Activated CD8-positive, alpha-beta memory T cell treated with anti-CD3 and anti-CD28 coated beads, Interleukin-2, amount 50 U/mL, for 24 hours (primary cell): ENCODE measurements around the gene IL4R.

Experiments
- DNase-seq: peaks from one replicate; pipeline ENCODE4 v3.0.0-alpha.2; 2020; ENCODE audit errors: extremely low read depth

Gene IL4R

DNA sequence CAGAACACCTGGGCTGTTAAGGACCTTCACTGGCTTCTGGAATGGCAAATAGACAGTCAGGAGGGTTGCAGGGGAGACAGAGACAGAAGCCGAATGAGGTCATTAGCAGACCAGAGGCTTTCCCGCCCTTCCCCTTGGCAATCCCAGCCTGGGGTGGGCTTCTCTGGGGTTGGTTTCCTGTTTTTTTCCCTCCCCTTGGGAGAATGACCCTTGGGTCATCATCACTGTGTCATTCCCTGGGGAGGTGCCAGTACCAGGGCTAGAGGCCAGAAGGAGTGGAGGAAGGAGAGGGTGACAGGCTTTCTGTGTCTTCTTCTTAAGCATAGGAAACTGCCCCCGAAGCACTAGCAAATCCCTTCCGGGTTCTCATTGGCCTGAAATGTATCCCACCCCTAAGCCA, 45.3 kb downstream of the IL4R start:
- no peak for DNase-seq

DNA sequence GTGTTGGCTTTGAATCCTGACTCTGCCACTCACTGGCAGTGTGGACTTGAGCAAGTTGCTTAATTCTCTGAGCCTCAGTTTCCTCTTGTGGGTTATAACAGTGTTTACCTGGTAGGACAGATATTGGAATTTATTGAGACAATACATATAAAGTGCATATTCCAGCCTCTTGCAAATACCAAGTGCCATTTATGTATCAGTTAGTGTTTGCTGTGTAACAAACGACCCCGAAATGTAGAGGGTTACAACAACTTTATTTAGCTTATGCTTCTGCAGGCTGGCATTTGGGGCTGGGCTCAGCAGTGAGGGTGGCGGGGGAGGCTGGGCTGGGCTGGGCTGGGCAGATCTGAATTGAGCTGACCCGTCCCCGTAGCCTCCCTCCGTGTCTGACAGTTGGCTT, 45.8 kb downstream of the IL4R start:
- no peak for DNase-seq

DNA sequence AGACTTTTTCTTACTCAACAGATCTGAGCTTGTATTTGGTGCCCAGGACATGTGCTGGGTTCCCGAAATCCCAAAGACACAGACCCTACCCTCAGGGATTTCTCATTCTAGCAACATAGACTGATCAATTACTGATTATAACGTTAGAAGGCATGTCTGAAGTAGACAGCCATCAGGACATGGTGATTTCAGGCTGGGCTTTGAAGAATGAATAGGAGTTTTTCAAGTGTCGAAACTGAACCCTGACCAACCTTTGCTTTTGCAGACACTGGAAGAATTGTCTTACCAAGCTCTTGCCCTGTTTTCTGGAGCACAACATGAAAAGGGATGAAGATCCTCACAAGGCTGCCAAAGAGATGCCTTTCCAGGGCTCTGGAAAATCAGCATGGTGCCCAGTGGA, 48.2 kb downstream of the IL4R start:
- no peak for DNase-seq

DNA sequence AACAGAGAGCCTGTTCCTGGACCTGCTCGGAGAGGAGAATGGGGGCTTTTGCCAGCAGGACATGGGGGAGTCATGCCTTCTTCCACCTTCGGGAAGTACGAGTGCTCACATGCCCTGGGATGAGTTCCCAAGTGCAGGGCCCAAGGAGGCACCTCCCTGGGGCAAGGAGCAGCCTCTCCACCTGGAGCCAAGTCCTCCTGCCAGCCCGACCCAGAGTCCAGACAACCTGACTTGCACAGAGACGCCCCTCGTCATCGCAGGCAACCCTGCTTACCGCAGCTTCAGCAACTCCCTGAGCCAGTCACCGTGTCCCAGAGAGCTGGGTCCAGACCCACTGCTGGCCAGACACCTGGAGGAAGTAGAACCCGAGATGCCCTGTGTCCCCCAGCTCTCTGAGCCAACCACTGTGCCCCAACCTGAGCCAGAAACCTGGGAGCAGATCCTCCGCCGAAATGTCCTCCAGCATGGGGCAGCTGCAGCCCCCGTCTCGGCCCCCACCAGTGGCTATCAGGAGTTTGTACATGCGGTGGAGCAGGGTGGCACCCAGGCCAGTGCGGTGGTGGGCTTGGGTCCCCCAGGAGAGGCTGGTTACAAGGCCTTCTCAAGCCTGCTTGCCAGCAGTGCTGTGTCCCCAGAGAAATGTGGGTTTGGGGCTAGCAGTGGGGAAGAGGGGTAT, 48.9 kb downstream of the IL4R start:
- DNase-seq, result no peak

DNA sequence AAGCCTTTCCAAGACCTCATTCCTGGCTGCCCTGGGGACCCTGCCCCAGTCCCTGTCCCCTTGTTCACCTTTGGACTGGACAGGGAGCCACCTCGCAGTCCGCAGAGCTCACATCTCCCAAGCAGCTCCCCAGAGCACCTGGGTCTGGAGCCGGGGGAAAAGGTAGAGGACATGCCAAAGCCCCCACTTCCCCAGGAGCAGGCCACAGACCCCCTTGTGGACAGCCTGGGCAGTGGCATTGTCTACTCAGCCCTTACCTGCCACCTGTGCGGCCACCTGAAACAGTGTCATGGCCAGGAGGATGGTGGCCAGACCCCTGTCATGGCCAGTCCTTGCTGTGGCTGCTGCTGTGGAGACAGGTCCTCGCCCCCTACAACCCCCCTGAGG, 49.5 kb downstream of the IL4R start:
- no peak for DNase-seq

DNA sequence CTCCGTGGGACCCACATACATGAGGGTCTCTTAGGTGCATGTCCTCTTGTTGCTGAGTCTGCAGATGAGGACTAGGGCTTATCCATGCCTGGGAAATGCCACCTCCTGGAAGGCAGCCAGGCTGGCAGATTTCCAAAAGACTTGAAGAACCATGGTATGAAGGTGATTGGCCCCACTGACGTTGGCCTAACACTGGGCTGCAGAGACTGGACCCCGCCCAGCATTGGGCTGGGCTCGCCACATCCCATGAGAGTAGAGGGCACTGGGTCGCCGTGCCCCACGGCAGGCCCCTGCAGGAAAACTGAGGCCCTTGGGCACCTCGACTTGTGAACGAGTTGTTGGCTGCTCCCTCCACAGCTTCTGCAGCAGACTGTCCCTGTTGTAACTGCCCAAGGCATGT, 50.0 kb downstream of the IL4R start:
- no peak for DNase-seq

DNA sequence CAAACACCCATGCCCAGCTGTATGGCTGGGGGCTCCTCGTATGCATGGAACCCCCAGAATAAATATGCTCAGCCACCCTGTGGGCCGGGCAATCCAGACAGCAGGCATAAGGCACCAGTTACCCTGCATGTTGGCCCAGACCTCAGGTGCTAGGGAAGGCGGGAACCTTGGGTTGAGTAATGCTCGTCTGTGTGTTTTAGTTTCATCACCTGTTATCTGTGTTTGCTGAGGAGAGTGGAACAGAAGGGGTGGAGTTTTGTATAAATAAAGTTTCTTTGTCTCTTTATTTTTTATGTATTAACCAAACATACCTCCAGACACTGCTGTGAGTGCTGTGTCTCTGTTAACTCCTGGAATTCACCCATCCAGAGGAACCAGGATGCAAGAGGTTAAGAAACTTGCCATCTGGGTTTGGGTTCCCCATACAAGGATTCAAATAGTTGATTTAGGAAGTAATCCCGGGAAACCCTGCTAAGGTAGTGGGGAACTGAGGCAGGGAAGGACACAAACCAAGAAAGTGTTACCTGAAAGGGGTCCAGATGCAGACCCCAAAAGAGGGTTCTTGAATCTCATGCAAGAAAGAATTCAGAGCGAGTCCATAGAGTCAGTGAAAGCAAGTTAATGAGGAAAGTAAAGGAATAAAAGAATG, 50.8 kb downstream of the IL4R start:
- no peak for DNase-seq

DNA sequence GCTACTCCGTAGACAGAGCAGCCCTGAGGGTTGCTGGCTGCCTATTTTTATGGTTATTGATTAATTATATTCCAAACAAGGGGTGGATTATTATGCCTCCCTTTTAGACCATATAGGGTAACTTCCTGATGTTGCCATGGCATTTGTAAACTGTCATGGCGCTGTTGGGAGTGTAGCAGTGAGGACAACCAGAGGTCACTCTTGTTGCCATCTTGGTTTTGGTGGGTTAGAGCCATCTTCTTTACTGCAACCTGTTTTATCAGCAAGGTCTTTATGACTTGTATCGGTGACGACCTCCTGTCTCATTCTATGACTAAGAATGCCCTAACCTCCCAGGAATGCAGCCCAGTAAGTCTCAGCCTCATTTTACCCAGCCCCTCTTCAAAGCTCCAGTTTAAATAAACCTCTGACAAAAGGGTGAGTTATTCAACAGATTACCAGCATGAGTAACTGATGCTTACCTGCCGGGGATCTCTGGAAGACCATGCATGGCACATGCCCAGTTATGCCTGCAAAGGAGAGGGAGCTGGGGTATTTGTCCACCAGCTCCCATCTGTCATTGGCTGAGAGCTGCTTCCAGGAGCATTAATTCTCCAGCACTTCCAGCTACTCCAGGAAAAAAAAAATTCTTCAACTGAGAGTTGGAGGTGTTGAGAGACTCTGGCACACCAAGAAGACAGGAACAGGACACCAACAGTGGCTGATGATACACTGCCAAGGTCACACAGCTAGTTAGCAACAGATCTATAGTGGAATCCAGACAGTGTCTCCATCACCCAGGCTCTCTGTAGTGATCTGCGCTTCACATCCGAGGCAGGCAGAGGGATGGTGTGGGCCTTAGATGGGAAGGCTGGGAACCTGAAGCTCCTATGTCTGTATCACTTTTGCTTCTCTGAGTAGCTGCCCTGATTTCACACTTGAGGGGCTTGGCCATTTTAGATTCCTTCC, 51.6 kb downstream of the IL4R start:
- DNase-seq, result no peak

DNA sequence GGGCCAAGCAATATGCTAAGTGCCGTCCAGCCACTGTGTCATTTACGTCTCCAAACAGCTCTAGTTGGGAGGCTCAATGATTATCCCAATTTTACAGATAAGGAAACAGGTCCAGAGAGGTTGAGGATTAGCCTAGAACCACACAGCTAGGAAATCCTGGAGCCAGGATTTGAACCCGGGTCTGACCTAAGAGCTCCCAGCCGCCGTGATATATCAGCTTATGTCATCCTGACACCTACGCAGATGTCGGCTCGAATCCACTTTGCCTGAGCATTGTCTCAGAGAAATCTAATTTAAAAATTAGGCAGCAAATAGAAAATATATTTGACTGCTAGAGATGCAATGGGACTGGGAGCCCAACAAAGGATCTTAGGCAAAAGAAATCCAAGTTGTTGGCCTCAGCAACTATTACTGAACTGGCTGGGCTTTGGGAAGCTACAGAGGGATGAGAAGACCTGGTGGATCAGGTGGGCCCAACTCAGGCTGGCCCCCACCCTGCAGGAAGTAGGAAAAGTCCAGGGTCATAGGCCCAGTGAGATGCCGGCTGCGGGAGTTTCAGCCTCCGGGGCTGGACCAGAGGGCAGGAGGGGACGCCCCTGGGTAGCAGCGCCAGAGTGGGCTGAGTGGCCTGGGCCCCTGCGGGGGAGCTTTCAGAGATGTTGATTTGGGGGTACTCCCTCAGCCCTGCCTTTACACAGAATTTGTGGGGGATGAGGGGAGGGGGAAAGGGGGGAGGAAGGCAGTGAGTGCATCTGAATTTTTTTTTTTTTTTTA, 53.1 kb downstream of the IL4R start:
- no peak for DNase-seq

DNA sequence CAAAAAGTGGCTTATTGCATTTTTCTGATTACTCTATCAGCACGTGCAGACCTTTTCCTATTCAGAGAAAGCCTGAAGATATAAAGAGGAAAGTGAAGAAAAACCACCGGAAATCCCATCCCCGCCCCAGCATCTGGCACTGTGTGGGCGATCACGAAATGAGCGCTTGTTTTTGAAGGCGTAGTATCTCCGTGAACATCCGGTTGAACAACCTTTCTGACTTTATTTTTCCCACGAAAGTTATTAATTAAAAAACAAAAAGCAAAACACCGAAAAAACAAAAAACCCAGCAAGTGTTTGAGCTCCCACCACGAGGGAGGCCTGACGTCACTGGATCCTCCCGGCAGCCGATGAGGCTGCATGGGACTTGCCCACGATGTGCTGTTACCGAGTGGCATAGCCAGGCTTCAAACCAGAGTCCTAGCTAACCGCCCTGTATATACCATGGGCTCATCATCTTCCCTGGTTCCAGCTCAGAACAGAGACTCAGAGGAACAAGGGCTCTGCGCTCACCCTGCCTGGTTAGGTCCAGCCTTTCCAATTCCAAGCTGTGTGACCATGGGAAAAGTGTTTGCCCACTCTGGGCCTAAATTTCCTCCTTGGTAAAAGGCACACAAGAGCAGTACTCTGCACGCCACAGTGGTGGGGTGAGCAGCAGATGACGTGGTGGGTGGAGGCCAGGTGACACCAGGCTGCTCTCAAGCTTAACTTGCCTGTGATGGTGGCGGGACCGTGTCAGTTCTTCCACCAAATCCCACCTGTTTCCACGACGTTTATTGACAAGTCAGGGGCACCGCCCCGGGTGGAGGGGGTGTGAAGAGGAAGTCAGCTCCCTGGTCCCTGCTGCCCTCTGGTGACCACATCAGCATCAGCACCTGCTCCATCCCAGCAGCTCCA, 53.9 kb downstream of the IL4R start:
- peak; percentile 85 for DNase-seq

DNA sequence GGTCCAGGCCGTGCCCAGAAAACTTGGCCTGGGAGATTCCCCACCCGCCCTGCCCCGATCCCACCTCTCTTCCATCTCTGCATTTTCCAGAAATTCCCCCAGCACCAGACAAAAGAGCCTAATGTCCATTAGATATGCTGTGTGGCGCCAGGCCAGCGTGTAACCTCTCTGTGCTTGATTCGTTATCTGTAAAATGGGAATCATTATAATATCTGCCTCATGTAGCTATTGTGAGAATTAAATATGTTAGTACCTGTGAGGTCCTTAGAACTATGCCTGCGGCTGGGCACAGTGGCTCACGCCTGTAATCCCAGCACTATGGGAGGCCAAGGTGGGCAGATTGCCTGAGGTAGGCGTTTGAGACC, 54.6 kb downstream of the IL4R start:
- no peak for DNase-seq

DNA sequence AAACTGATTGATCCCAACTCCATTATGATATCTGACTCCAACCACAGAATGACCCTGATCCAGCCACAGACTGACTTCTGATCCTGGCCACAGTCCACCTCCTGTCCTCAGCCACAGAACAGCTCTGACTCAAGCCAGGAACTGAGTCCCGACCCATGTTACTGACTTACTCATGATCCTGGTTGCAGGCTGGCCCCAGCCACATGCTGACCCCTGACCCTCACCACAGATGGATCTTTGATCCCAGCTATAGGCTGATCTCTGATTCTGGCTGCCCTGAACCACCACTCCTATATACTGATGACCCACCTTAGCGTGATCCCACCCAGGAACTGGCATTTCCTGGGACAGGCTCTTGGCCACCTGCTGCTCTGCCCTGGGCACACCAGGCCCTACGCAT, 56.0 kb downstream of the IL4R start:
- no peak for DNase-seq

DNA sequence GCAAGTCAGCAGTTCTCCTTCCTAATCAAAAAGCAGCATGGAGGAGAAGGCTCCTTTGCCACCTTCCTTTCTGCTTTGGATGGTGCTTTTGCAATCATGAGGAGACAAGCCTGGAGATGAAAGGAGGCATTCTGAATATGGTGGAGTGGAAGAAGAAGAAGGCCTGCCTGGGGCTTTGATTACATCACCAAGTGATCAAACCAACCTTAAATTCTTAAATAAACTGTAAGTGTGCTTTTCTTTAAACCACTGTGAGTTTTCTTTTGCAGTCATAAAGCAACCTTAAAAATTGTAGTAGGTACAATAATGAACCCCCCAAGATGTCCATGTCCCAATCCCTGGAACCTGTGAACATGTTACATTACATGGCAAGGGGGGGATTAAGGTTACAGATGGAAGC, 56.5 kb downstream of the IL4R start:
- no peak for DNase-seq

DNA sequence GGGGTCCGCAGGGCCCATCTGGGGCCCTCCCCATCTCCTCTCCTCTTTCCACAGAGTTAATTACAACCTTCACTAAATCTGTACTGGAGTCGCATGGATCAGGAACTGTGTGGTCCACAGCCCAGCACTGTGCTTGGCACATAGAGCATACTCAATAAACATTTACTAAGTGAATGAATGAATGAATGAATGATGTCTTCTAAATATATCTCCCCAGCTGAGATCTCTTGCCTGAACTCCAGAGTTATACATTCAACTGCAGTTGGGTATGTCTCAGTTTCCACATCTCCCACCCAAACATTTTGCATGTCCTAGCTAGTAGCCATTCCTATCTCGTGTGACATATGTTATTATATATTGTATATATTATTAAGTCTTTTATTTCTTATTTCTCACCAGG, 59.5 kb downstream of the IL4R start:
- no peak for DNase-seq

DNA sequence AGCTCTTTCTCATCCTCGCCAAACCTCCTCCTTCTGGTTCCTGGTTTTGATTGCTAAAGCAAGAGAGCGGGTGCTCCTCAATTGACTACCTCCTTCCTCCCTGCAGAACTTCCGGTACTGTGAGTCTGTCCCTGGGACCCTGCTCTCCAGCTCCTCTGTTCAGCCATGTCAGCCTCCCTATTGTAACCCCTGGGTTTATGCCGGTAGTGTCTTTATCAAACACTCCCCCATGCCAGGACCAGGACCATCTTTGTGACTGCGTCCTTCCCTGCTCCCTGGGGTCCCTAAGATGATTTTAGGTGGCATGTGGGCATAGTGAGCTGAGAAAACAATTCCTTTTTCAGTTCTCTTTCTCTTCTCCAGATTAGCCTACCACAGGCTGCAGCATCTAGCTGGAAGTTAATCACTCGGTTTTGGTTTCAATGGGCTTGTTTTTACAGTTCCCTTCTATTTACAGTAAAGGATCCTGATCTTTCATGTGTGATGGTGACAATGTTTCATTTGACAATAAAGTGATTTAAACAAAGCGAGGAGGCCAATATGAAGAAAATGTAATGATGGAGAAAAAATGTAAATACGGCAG, 60.5 kb downstream of the IL4R start:
- DNase-seq, result no peak

DNA sequence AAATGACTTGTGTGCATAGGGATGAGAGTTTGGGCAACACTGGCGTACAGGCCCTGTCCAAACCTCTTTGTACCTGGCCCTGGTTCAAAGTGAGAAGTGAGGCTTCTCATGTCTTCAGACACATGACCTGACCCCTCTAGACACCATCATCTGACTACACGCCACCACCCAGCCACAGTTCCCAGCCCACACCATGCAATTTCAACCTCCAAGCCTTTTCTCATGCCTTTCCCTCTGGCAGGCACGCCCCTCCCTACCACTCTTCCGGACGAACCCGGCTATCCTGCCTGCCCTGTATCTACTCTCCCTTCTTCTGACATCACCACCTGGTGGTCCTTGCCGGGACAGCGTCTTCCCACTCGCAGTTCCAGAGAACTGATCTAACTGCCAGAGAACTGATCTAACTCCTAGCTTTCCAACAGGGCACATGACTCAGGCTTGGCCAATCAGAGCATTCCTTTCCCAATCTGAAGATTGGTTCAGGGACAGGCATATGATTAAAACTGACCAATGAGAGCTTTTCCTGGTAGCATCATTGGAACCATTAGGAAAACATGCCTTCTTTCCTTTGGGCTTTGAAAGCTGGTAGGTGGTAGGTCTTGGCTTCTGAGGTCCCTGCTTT, 61.1 kb downstream of the IL4R start:
- no peak for DNase-seq

DNA sequence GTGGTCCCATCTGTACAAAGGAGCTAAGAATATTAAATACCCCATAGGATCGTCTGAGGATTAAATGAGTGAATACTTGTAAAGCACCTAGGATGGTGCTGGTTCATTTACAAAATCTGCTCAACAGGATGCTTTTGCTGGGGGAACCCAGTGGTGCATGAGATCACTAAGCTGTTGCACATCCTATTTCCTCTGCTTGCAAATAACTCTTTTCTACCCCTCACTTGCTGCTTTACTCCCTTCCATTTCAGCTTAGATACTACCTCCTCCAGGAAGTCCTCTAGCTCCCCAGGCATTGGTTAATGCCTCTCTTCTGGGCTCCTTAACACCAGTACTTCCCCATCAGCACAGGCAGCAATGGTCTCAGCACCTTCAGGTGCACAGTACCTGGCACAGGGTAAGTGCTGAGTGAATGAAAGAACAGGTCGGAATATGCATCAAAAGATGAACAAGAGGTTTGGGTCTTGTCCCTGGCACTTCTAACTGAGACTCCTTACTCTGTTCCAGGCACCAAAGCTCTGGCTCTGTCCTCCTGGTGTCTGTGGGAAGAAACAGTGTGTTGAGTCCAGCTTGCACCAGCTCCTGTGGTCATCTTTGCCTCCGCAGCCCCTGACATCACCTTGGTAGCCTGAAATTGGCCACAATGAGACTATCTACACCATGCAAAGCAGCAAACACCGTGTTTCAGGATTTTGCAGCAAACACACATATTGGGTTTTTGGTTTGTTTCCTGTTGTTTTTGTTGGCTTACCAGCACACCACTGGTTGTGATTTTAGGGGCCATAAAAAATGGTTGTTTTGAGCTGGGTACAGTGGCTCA, 64.1 kb downstream of the IL4R start:
- DNase-seq, result no peak

DNA sequence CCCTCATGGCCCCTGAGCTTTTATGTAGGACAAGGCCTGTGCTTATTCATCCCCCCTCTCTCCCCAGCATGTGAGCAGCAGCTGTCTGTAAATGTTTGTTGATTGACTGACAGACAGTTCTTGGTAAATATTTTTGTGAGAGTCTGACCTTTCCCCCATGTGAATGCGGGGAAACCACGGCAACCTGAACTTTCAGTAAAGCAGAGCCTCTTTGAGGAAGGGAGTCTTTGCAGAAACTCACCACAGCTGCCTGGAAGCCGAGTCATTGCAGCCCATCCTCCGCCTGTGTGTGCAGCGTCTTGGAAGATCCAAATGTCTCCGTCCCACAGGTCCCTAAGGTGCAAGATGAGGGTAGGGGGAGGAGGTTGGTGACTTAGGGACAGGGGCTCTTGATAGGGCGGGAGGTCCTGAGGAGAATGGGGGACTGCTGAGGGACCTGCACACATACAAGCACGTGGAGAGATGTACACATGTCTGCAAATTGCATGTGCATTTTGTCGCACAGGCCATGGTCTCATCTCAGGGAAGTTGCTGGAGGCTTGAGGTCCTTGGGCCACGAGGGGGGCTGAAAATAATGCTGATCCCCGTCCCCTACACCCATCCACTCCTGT, 65.2 kb downstream of the IL4R start:
- no peak for DNase-seq

DNA sequence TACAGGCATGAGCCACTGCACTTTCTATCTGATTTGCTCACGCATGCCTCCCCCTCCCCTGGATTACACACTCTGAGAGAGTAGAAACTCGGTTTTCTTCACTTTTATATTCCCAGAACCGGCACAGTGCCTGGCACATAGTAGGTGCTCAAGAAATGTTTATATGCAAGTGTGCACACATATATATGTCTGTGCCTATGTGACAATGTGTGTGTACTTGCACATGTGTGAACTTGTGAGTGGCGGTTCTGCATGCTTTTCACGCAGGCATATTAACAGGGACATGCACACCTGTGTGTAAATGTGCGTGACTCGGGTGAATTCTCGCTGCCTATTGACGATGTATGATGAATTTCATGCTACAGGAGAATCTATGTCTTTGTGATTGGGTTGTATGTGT, 66.1 kb downstream of the IL4R start:
- no peak for DNase-seq
